ENCODE data around the gene AP1S3.

Gene AP1S3

GRCh38 chr2:223832241-223832903, 5.0 kb downstream of the AP1S3 start (continued):
- TF ChIP-seq REPIN1 (tag by site-specific recombination; IDR thresholded peaks at IDR 0.05; ENCODE audit: low read depth) (no peak), ZSCAN18 (tag by site-specific recombination; IDR thresholded peaks at IDR 0.05) (no peak), ZNF311 (tag by site-specific recombination; IDR thresholded peaks at IDR 0.05; ENCODE audit: borderline replicate concordance) (no peak), ZFP69B (tag by site-specific recombination; IDR thresholded peaks at IDR 0.05) (no peak), ZNF830 (tag by site-specific recombination; IDR thresholded peaks at IDR 0.05; ENCODE audit: low read depth) (no peak), HOXA7 (CRISPR knock-in tag; IDR thresholded peaks at IDR 0.05; ENCODE audit: borderline replicate concordance) (no peak), YY2 (tag by site-specific recombination; IDR thresholded peaks at IDR 0.05) (no peak)

GRCh38 chr2:223829128-223829527, 8.3 kb downstream of the AP1S3 start:
- Histone ChIP-seq H3K4me1 (ENCODE audit: control insufficient read depth, insufficient read depth, low read length) (peaks cover 2% of the 10 kb centered on the region; the same call in 1 of the 2 replicates), H3K4me3 (ENCODE audit: low read depth, low read length) (no peak overlapping the region), H3K27ac (ENCODE audit: extremely low read depth, low read depth, low read length) (no peak overlapping the region), H3K36me3 (ENCODE audit: control insufficient read depth in 2 of 2, insufficient read depth in 1 of 2, low read length in 2 of 2) (peaks cover 0 to 1% of the 10 kb centered on the region in 2 experiments; a peak in 1 of 3 replicates), H3K9me3 (ENCODE audit: control insufficient read depth, insufficient read depth, low read depth, low read length) (no peaks in the 10 kb centered on the region)
- no peak for TF ChIP-seq ZFP37 (tag by site-specific recombination; IDR thresholded peaks at IDR 0.05)
- no peak for TF ChIP-seq ZNF175 (tag by site-specific recombination; IDR thresholded peaks at IDR 0.05)
- no peak for TF ChIP-seq ZNF530 (tag by site-specific recombination; IDR thresholded peaks at IDR 0.05; ENCODE audit: low read depth)
- TF ChIP-seq ZNF112 (tag by site-specific recombination; IDR thresholded peaks at IDR 0.05) = no peak
- no peak for TF ChIP-seq ZNF148 (tag by site-specific recombination; IDR thresholded peaks at IDR 0.05; ENCODE audit: borderline replicate concordance)
- no peak for TF ChIP-seq ZBTB48 (tag by site-specific recombination; IDR thresholded peaks at IDR 0.05)
- no peak for TF ChIP-seq ZFP41 (tag by site-specific recombination; IDR thresholded peaks at IDR 0.05; ENCODE audit: borderline replicate concordance)
- TF ChIP-seq ZNF514 (tag by site-specific recombination; IDR thresholded peaks at IDR 0.05) = no peak
- TF ChIP-seq TCF7L2 (IDR thresholded peaks at IDR 0.05; ENCODE audit: borderline replicate concordance, low read depth, low read length) = no peak
- TF ChIP-seq TRIM28 (IDR thresholded peaks at IDR 0.05; ENCODE audit: borderline replicate concordance, low read length) = no peak
- TF ChIP-seq PRDM6 (tag by site-specific recombination; IDR thresholded peaks at IDR 0.05) = no peak
- TF ChIP-seq KLF8 (tag by site-specific recombination; IDR thresholded peaks at IDR 0.05) = no peak
- no peak for TF ChIP-seq ZEB2 (tag by site-specific recombination; IDR thresholded peaks at IDR 0.05)
- TF ChIP-seq ZNF274 (IDR thresholded peaks at IDR 0.05; ENCODE audit: low read length) = no peak
- no peak for TF ChIP-seq ZNF274 (tag by site-specific recombination; IDR thresholded peaks at IDR 0.05; ENCODE audit: borderline replicate concordance)
- TF ChIP-seq ZNF169 (tag by site-specific recombination; IDR thresholded peaks at IDR 0.05) = no peak
- POLR2A ChIA-PET = no interaction called here
- CTCF ChIA-PET = interaction anchor here (1.4 kb wide), 1 partner anchor 9 kb away, joined by 5 read pairs; no protein-coding TSS in a partner anchor

Measured in HEK293 (cell line).